Adipose tissue (tissue), 3 donors: ENCODE measurements around the gene NFKBIA. TPM values are rescaled to one million over a fixed set of nuclear protein-coding genes. Genes with fewer than 3 reads are reported as not detected.
"Not testable (repeated sequence)": the region's sequence is repeated elsewhere in the genome, so short reads cannot be mapped to it uniquely, and the experiment has no call there.

Source experiments
- H3K27ac ChIP-seq: one replicate; pipeline ENCODE4 v1.5.1; 2013; ENCODE audit warnings: low read depth, low read length
- WGBS, 3 donors: extraction: QIAGEN DNeasy Blood & Tissue Kit; methylation state at CpG; one replicate each; pipeline ENCODE4 v1.1.7; 2013; 5-methylcytosine and 5-hydroxymethylcytosine counted together
- polyA plus RNA-seq, 3 donors: library from polyadenylated mRNA; stranded (reverse); fragments of 200-250 nt; gene quantifications; one replicate each; pipeline ENCODE4 v1.2.3, GENCODE V29; 2013
- donor health status: healthy with polysubstance abuse.
- donor health status: Bipolar disorder and iron deficiency.
- donor health status: healthy.

The NFKBIA gene
- polyA plus RNA-seq, 3 donors: 71.7 to 422 (median 244) TPM

GRCh38 chr14:35396610-35397009 is 7.9 kb downstream of the NFKBIA start:
- WGBS, 3 donors: 94 to 99% (median 96%) methylated on average over 6 to 7 of the region's 7 CpGs
- not testable (repeated sequence) for H3K27ac ChIP-seq

GRCh38 chr14:35395283-35395682 is 9.3 kb downstream of the NFKBIA start:
- WGBS, 3 donors: 69 to 94% (median 71%) methylated on average over 13 of the region's 13 CpGs

GRCh38 chr14:35394326-35395013 is 10.1 kb downstream of the NFKBIA start:
- 92 to 94% (median 92%) methylated on average over 11 of the region's 11 CpGs for WGBS, 3 donors
- no peak overlapping the region for H3K27ac ChIP-seq

More at GRCh38 chr14:35395283-35395682, 9.3 kb downstream of the NFKBIA start:
- no peak overlapping the region for H3K27ac ChIP-seq

GRCh38 chr14:35393826-35394225 is 10.7 kb downstream of the NFKBIA start:
- H3K27ac ChIP-seq: no peak overlapping the region
- 78 to 85% (median 82%) methylated on average over 2 of the region's 2 CpGs for WGBS, 3 donors

GRCh38 chr14:35392103-35392502 is 12.4 kb downstream of the NFKBIA start:
- H3K27ac ChIP-seq: no peak overlapping the region
- 89 to 100% (median 93%) methylated on average over 1 of the region's 1 CpG for WGBS, 3 donors

- no peak overlapping the region for H3K27ac ChIP-seq
- 92 to 98% (median 96%) methylated on average over 3 of the region's 3 CpGs for WGBS, 3 donors
Observed at GRCh38 chr14:35391388-35391710, 13.2 kb downstream of the NFKBIA start.

GRCh38 chr14:35390577-35391387 is 13.8 kb downstream of the NFKBIA start:
- WGBS, 3 donors: 80 to 82% (median 82%) methylated on average over 9 of the region's 9 CpGs
- H3K27ac ChIP-seq: no peak overlapping the region

- no peak overlapping the region for H3K27ac ChIP-seq
- WGBS, 3 donors: 95 to 97% (median 95%) methylated on average over 9 of the region's 9 CpGs
Observed at GRCh38 chr14:35389315-35389667, 15.3 kb downstream of the NFKBIA start.

- no peak overlapping the region for H3K27ac ChIP-seq
- WGBS, 3 donors: 86 to 92% (median 92%) methylated on average over 14 of the region's 14 CpGs
Observed at GRCh38 chr14:35388656-35389314, 15.8 kb downstream of the NFKBIA start.

- no peak overlapping the region for H3K27ac ChIP-seq
- WGBS, 3 donors: 93 to 95% (median 95%) methylated on average over 13 to 14 of the region's 14 CpGs
Observed at GRCh38 chr14:35387713-35388579, 16.6 kb downstream of the NFKBIA start.

- no peak overlapping the region for H3K27ac ChIP-seq
- WGBS, 3 donors: 85 to 94% (median 92%) methylated on average over 7 of the region's 7 CpGs
Observed at GRCh38 chr14:35387219-35387618, 17.3 kb downstream of the NFKBIA start.

- WGBS, 3 donors: 86 to 90% (median 88%) methylated on average over 12 of the region's 12 CpGs
- H3K27ac ChIP-seq: no peak overlapping the region
Observed at GRCh38 chr14:35386673-35387125, 17.9 kb downstream of the NFKBIA start.

- H3K27ac ChIP-seq: no peak overlapping the region
- 59 to 71% (median 66%) methylated on average over 15 of the region's 15 CpGs for WGBS, 3 donors
Observed at GRCh38 chr14:35385042-35385839, 19.3 kb downstream of the NFKBIA start.

GRCh38 chr14:35384455-35385041 is 20.0 kb downstream of the NFKBIA start:
- no peak overlapping the region for H3K27ac ChIP-seq
- 55 to 70% (median 57%) methylated on average over 11 of the region's 11 CpGs for WGBS, 3 donors

GRCh38 chr14:35383569-35384454 is 20.7 kb downstream of the NFKBIA start:
- H3K27ac ChIP-seq: peak overlapping the region; percentile 88
- WGBS, 3 donors: 66 to 83% (median 75%) methylated on average over 10 of the region's 10 CpGs

- no peak overlapping the region for H3K27ac ChIP-seq
- 61 to 80% (median 77%) methylated on average over 7 of the region's 7 CpGs for WGBS, 3 donors
Observed at GRCh38 chr14:35380794-35381193, 23.8 kb downstream of the NFKBIA start.
